ENCODE data around the gene FHL2.
A peak's percentile ranks its signal among the peaks of the same experiment; 100 is the strongest.

FHL2 gene

GRCh38 chr2:105378276-105378840, 20.5 kb downstream of the FHL2 start:
- DNase-seq (ENCODE audit: low read depth), result no peak

GRCh38 chr2:105377871-105378270, 21.0 kb downstream of the FHL2 start:
- no peak for DNase-seq (ENCODE audit: low read depth)

DNA sequence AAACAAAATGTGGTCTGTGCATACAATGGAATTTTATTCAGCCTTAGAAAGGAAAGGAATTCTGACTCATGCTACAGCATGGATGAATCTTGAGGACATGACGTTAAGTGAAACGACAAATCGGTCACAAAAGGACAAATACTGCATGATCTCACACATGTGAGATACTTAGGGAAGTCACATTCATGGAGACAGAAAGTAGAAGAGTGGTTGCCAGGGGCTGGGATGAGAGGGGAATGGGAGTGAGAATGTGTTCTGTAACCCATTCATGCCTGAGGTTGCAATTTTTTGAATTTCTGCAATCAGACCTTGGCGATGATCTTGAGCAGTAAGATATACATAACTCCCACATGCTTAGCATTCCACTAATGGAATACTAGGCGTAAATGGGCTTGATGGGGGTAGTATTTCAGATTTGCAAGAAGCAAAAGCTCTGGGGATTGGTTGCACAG, 22.0 kb downstream of the FHL2 start:
- DNase-seq (ENCODE audit: low read depth), result no peak

DNA sequence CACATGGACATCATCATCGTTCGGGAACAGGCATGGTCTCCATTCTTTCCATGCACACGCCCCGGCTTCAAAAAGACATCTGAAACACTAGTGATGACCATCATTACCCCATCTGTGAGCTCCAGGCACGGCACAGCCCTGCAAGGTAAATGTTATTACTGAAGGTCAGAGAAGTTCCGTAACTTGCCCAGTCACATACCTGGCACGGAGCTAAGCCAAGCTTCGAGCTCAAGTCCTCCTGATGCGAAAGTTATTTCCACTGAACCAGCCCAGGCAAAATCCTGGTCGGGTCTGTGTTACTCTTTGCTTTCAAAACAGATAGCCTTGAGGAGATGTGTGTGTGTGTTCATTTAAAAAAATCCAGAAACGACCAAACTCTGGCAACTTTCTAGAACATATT, 22.8 kb downstream of the FHL2 start:
- no peak for DNase-seq (ENCODE audit: low read depth)

GRCh38 chr2:105375001-105375561, 23.8 kb downstream of the FHL2 start:
- DNase-seq (ENCODE audit: low read depth), result no peak

DNA sequence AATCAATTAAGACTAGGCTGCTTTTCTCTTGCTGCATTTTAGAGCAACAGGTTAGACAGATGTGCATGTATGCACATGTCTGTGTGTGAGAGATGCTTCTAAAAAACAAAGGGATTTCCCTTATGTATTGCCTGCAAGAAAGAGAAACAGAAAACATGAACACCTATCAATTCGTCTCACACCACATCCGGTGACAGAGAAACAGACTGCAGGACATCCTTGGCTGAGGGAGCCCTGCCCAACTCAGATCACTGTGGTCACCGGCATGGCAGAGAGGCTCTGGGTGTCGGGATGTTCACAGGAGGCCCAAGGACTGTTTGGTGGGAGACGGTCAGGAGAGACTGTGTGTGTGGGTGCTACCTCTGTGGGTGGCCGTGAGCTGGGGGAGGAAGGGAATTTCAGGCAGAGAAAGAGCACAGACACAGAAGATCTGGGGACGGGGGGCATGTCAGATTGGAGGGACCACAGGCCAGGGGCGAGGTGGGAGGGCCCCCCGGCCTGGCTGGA, 24.9 kb downstream of the FHL2 start:
- DNase-seq (ENCODE audit: low read depth), result no peak

DNA sequence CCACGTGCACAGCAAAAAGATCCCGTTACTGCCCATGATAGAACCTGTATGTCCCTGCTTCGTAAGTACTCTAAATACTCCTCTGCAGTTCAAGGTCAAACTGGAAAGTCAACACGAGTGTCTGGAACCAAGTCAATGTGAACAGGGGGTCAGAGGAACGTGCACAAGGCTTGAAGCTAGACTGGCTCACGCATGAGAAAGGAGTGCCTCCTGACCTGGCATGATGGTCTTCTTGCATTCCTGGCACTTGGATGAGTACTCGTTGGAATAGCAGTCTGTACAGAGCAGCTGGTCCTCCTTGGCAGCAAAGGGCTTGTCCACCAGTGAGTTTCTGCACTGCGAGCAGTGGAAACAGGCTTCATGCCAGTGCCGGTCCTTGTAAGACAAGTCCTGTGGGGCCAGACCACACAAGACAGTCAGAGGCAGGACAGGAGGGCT, 25.5 kb downstream of the FHL2 start:
- no peak for DNase-seq (ENCODE audit: low read depth)

- DNase-seq (ENCODE audit: low read depth), result no peak
Observed at GRCh38 chr2:105371810-105372209, 27.0 kb downstream of the FHL2 start.

GRCh38 chr2:105371156-105371555, 27.7 kb downstream of the FHL2 start:
- no peak for DNase-seq (ENCODE audit: low read depth)

- DNase-seq (ENCODE audit: low read depth), result peak; percentile 79
Observed at GRCh38 chr2:105369777-105370690, 28.8 kb downstream of the FHL2 start.

- no peak for DNase-seq (ENCODE audit: low read depth)
Observed at GRCh38 chr2:105368759-105369408, 30.0 kb downstream of the FHL2 start.

GRCh38 chr2:105365206-105365605, 33.6 kb downstream of the FHL2 start:
- DNase-seq (ENCODE audit: low read depth), result no peak

GRCh38 chr2:105364436-105365139, 34.3 kb downstream of the FHL2 start:
- DNase-seq (ENCODE audit: low read depth), result no peak

- no peak for DNase-seq (ENCODE audit: low read depth)
Observed at GRCh38 chr2:105362862-105363591, 35.8 kb downstream of the FHL2 start.

DNA sequence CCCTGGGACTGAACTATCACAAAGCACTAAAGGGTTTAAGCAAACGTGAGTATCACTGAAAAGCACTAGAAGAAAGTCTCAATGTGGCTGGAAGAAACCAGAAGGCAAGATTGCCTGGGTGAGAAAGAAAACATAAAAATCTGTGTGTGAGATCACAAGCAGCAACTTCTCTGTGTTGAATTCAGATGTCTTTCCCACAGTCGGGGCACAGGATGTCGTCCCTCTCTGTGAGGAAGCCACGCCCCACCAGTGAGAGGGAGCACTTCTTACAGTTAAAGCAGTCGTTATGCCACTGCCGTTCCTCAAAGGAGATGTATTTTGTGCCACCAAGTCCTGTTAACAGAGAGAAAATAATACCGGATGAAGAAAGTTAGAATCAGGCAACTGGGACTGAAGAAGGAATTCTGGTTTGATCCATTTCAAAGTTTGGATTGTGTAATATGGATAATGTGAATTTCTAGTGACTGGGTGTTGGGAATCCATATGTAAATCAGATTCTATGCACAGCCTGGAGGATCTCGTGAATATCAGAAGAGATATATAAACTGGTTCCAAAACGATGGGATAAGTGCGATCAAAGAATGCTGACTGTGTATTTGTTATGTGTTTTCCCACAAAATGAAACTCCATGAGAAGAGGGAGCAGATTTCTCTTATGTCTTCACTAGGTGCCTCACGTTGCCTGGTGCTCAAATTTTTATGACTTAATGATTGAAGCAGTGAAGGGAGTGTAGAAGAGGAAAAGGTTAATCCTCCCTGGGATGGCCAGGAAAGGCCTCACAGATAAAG, 37.6 kb downstream of the FHL2 start:
- no peak for DNase-seq (ENCODE audit: low read depth)

GRCh38 chr2:105358593-105358992, 40.3 kb downstream of the FHL2 start:
- no peak for DNase-seq (ENCODE audit: low read depth)

DNA sequence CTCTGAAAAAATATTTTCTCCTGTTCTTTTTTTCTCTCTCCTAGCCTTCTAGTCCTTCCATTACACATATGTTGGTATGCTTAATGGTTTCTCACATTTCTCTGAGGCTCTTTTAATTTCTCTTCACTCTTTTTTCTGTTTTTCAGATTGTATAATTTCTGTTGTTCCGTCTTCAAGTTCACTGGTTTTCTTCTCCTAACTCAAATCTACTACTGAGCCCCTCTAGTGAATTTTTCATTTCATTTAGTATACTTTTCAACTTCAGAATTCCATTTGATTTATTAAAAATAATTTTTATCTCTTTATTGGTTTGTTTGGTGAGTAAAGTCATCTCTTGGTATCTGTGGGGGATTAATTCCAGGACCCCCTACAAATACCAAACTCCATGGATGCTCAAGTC, 41.7 kb downstream of the FHL2 start:
- DNase-seq (ENCODE audit: low read depth), result no peak

DNA sequence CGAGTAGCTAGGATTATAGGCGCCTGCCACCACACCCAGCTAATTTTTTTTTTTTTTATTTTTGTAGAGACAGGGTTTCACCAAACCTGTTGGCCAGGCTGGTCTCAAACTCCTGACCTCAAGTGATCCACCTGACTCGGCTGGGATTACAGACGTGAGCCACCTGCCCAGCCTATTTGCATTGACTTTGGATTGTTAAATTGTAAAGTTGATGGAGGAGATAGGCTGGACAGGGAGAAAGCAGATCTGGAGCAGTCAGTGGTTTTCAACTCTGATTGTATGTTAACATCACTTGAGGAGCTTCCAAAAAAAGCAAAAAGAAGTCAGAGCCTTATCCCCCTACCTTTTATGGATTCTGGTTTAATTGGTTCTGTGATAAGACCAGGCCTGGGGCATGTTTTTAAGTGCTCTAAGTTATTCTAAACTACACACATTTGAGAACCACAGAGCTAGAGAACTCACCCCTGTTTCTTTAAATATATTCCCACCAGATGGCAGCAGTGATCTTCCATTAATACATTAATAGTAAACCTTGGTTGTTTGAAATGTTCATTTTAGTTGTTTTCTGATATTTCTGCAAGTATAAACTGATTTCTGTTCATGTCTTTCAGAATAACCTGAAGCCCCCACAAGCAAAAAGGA, 54.0 kb downstream of the FHL2 start:
- no peak for DNase-seq (ENCODE audit: low read depth)

DNA sequence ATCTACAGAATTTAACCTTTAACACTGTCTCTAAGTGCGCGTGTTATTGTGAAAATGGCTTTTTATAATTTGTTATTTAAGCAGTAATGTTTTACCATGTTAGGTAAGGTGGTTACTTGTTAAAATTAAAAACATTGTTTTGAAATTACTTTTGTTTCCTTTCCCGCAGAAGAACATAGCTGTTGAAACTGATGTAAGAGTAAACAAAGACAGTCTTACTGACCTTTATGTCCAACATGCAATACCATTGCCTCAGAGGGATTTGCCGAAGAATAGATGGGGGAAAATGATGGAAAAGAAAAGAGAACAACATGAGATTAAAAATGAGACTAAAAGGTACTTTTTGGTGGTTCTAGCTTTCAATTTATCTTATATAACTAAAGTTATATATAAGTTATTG, 59.4 kb downstream of the FHL2 start:
- DNase-seq (ENCODE audit: low read depth), result no peak

GRCh38 chr2:105338020-105338385, 60.8 kb downstream of the FHL2 start:
- no peak for DNase-seq (ENCODE audit: low read depth)

Measured in stimulated activated CD8-positive, alpha-beta memory T cell treated with anti-CD3 and anti-CD28 coated beads, Interleukin-15, amount 100 ng/mL, for 1 hour (primary cell).